ENCODE data around the gene CDH4. TPM values are rescaled to one million over a fixed set of nuclear protein-coding genes. Genes with fewer than 3 reads are reported as not detected.

Gene CDH4
- total RNA-seq, 1 donor from 2014 or later, result 8.9 TPM

DNA sequence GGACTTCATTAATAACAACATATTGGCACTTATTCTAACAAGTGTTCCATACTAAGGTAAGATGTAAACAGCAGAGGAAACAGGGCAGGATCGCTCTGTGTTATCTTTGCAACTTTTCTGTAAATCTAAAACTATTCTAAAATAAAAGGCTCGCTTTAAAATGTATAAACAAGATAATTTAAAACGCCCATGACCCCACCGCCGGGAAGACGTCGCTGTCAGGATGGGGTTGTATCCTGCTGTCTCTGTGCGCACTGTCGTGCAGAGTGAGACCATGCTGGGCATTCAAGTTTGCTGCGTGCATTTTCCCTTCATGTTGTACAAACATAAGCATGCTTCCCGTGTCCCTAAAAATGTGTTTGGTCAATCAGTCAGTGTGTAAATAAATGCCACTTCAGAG, 255.7 kb downstream of the CDH4 start:
- Mint-ChIP-seq H3K36me3 (ENCODE audit: low read depth) (peaks cover 5% of the 10 kb centered on the region), H3K9me3 (no peaks in the 10 kb centered on the region), H3K4me3 (no peak overlapping the region), H3K4me1 (peaks cover 6% of the 10 kb centered on the region), H3K27ac (ENCODE audit: unreplicated experiment) (no peak overlapping the region), H3K27me3 (ENCODE audit: low read depth) (peaks cover 3% of the 10 kb centered on the region)
- no peak for DNase-seq (ENCODE audit: low read depth, low spot score)
- TF ChIP-seq, protein P1, sequence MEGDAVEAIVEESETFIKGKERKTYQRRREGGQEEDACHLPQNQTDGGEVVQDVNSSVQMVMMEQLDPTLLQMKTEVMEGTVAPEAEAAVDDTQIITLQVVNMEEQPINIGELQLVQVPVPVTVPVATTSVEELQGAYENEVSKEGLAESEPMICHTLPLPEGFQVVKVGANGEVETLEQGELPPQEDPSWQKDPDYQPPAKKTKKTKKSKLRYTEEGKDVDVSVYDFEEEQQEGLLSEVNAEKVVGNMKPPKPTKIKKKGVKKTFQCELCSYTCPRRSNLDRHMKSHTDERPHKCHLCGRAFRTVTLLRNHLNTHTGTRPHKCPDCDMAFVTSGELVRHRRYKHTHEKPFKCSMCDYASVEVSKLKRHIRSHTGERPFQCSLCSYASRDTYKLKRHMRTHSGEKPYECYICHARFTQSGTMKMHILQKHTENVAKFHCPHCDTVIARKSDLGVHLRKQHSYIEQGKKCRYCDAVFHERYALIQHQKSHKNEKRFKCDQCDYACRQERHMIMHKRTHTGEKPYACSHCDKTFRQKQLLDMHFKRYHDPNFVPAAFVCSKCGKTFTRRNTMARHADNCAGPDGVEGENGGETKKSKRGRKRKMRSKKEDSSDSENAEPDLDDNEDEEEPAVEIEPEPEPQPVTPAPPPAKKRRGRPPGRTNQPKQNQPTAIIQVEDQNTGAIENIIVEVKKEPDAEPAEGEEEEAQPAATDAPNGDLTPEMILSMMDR (conservative IDR thresholded peaks at IDR 0.05), result no peak

DNA sequence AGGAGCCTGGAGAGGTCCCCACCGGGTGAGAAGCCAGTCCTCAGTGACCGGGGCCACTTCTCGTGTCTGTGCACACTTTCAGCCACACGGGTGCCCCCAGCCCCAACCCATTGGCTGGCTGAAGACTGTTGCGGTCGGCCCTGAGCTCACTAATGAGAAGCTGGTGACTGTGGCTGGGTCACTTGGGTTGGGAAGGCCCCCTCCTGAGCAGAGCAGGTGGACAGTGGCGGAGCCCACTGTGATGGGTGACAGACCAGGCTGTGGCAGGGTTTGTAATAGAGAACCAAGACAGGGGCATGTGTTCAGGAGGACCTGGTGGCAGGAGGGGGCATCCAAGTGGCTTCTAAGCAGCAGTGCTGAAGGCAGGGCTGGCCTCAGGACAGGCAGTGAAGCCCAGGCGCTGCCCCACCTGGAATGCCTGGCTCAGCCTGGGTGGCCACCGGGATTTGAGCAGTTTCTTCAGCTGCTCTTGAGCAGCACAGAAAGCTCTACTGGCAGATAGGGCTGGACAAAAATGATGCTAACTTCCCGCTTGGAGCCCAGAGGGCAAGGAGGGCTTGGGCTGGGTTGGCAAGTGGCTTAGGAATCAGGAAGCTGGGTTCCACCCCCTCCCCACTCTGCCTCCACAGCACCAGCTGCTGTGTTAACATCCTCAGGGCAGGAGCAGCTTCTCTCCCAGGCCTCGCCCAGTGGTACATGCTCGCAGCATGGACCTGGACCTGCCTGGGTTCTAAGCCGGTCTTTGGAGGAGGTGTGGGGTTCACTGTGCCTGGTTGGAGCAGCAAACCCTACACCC, 256.4 kb downstream of the CDH4 start:
- peaks cover 3% of the 10 kb centered on the region for H3K27me3 Mint-ChIP-seq (ENCODE audit: low read depth)
- H3K4me3 Mint-ChIP-seq, result no peak overlapping the region
- H3K36me3 Mint-ChIP-seq (ENCODE audit: low read depth), result peaks cover 2% of the 10 kb centered on the region
- no peaks in the 10 kb centered on the region for H3K9me3 Mint-ChIP-seq
- H3K4me1 Mint-ChIP-seq, result peaks cover 7% of the 10 kb centered on the region
- TF ChIP-seq, protein P1 (conservative IDR thresholded peaks at IDR 0.05), result no peak
- no peak for DNase-seq (ENCODE audit: low read depth, low spot score)
- no peak overlapping the region for H3K27ac Mint-ChIP-seq (ENCODE audit: unreplicated experiment)

DNA sequence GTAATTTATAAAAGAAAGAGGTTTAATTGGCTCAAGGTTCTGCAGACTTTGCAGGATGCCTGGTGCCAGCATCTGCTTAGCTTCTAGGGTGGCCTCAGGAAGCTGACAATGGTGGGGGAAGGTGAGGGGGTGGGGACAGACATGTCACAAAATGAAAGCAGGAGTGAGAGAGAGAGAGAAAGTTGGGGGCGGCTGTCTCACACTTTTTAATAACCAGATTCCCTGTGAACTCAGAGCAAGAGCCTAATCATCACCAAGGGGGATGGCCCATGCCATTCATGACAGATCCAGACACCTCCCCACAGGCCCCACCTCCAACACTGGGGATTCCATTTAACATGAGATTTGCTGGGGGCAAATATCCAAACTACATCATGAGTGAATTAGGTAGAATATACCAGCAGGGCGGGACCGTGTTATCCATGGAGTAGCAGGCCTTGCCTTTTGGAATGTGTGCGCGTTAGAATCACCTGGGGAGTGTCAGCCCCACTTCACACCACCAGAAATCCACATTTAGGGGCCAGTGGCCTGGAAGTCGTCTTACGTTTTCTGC, 258.8 kb downstream of the CDH4 start:
- Mint-ChIP-seq H3K4me3 (no peak overlapping the region), H3K36me3 (ENCODE audit: low read depth) (no peaks in the 10 kb centered on the region), H3K27ac (ENCODE audit: unreplicated experiment) (no peak overlapping the region), H3K27me3 (ENCODE audit: low read depth) (peaks cover 3% of the 10 kb centered on the region), H3K4me1 (peaks cover 16% of the 10 kb centered on the region), H3K9me3 (no peaks in the 10 kb centered on the region)
- TF ChIP-seq, protein P1 (conservative IDR thresholded peaks at IDR 0.05), result no peak
- DNase-seq (ENCODE audit: low read depth, low spot score), result no peak

DNA sequence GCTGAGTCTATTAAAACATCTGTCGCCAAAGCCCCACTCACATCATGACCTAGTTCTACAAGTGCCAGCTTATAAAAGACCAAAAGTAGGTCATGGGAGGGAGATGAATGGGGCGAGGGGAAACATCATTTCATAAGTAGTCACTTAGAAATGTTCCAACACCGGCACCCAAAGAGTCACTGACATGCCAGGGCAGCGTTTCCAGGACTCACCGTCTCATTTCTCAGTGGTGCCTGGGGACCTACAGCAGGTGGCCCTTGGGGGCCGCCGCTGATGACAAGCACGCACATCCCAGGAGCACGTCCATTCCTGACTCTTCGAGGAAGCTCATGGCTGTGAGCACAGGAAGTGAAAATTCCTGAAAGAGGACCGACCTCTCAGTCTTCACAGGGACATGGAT, 260.4 kb downstream of the CDH4 start:
- Mint-ChIP-seq H3K36me3 (ENCODE audit: low read depth) (no peaks in the 10 kb centered on the region), H3K27me3 (ENCODE audit: low read depth) (peaks cover 3% of the 10 kb centered on the region), H3K27ac (ENCODE audit: unreplicated experiment) (no peak overlapping the region), H3K4me1 (peaks cover 24% of the 10 kb centered on the region), H3K4me3 (no peak overlapping the region), H3K9me3 (no peaks in the 10 kb centered on the region)
- TF ChIP-seq, protein P1 (conservative IDR thresholded peaks at IDR 0.05), result no peak
- DNase-seq (ENCODE audit: low read depth, low spot score), result no peak

DNA sequence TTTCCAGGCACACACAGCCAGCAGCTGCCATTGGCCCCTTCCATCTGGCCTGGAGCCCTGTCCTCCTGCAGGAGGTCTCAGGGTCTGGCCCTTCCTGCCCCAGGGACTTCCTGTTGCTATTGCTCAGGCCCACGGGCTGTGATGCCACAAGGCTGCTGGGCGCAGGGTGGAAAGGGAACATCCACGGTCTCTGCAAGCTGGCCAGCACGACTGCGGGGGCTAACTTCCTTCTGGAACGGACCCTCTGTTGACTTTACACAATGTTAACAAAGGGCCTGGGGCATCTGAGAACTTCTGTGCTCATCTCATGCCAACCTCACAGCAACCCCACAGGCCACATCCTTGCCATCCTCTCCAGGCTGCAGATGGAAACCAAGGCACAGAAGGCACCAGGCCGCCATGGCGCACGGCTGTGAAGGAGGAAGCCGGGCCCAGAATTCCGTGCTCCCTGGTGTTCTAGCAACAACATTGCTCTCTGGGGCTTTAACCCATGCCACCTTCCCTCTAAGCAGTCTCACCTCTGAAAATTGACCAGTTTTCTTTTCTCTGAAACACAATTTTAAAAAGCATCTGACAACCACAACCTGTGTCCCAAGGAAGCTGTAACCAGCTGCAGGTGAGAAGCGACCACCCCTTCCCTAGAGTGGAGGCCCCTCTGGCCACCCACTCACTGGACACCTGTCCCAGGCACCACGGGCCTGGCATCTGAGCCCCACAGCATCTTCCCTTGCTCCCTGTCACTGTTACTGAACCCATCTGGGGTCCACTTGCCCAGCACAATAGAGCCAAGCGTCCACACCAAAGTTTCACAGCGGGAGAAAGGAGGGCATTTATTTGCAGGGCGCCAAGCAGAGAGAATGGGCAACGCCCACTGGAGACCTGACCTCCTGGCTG, 261.3 kb downstream of the CDH4 start:
- H3K4me1 Mint-ChIP-seq, result peaks cover 26% of the 10 kb centered on the region
- peak overlapping the region; percentile 40 for H3K27ac Mint-ChIP-seq (ENCODE audit: unreplicated experiment)
- no peaks in the 10 kb centered on the region for H3K36me3 Mint-ChIP-seq (ENCODE audit: low read depth)
- no peak overlapping the region for H3K4me3 Mint-ChIP-seq
- H3K27me3 Mint-ChIP-seq (ENCODE audit: low read depth), result peaks cover 3% of the 10 kb centered on the region
- TF ChIP-seq, protein P1 (conservative IDR thresholded peaks at IDR 0.05), result no peak
- peaks cover 1% of the 10 kb centered on the region for H3K9me3 Mint-ChIP-seq
- DNase-seq (ENCODE audit: low read depth, low spot score), result no peak

Data from neural crest cell (in vitro differentiated cells).